GM19395 (cell line): ENCODE data around the gene DGCR8.
"Not testable (repeated sequence)": the region's sequence is repeated elsewhere in the genome, so short reads cannot be mapped to it uniquely, and the experiment has no call there.

Experiments
- ATAC-seq: cut with Tn5 transposase; IDR thresholded peaks from one replicate; pipeline ENCODE4 v1.9.1; 2021; ENCODE audit warnings: mild to moderate bottlenecking, moderate library complexity; ENCODE audit not compliant: unreplicated experiment

DGCR8 gene

GRCh38 chr22:20149257-20150250 lies 69.5 kb downstream of the DGCR8 start:
- no peak for ATAC-seq

GRCh38 chr22:20150381-20151275 lies 70.6 kb downstream of the DGCR8 start, which contains the start of gene CCDC188:
Gene CCDC188 (minus strand): TSS chr22:20151055. CDS start chr22:20150986, 69 bp downstream.
- ATAC-seq = no peak

GRCh38 chr22:20151276-20151588 lies 71.2 kb downstream of the DGCR8 start:
- ATAC-seq = no peak

GRCh38 chr22:20152464-20152890 lies 72.4 kb downstream of the DGCR8 start:
- no peak for ATAC-seq

- no peak for ATAC-seq
Observed at GRCh38 chr22:20153945-20154344, 73.9 kb downstream of the DGCR8 start.

- no peak for ATAC-seq
Observed at GRCh38 chr22:20154602-20155187, 74.7 kb downstream of the DGCR8 start.

- no peak for ATAC-seq
Observed at GRCh38 chr22:20155330-20156041, 75.4 kb downstream of the DGCR8 start.

- ATAC-seq = no peak
Observed at GRCh38 chr22:20156042-20156389, 76.0 kb downstream of the DGCR8 start.

GRCh38 chr22:20156611-20157429 lies 76.8 kb downstream of the DGCR8 start:
- no peak for ATAC-seq

- ATAC-seq = no peak
Observed at GRCh38 chr22:20157430-20158183, 77.6 kb downstream of the DGCR8 start.

- no peak for ATAC-seq
Observed at GRCh38 chr22:20158391-20159036, 78.5 kb downstream of the DGCR8 start.

- ATAC-seq = no peak
Observed at GRCh38 chr22:20159076-20159475, 79.0 kb downstream of the DGCR8 start.

- not testable (repeated sequence) for ATAC-seq
Observed at GRCh38 chr22:20159531-20159930, 79.5 kb downstream of the DGCR8 start.

- no peak for ATAC-seq
Observed at GRCh38 chr22:20160041-20160440, 80.0 kb downstream of the DGCR8 start.
